AG09319 (cell line): Measurements from ENCODE around the gene NEUROG2.
A peak's percentile ranks its signal among the peaks of the same experiment; 100 is the strongest.
"Not testable (repeated sequence)": the region's sequence is repeated elsewhere in the genome, so short reads cannot be mapped to it uniquely, and the experiment has no call there.

Source experiments
- DNase-seq: peaks from one replicate; pipeline ENCODE4 v3.0.0-alpha.2; 2010; ENCODE audit warnings: low read depth; ENCODE audit errors: extremely low read depth
- TF ChIP-seq, protein P1 (sequence below): IDR thresholded peaks from 2 replicates; pipeline ENCODE4 v1.5.1; 2011; ENCODE audit warnings: low read depth, mild to moderate bottlenecking, inconsistent platforms, low read length, moderate library complexity

Gene NEUROG2

DNA sequence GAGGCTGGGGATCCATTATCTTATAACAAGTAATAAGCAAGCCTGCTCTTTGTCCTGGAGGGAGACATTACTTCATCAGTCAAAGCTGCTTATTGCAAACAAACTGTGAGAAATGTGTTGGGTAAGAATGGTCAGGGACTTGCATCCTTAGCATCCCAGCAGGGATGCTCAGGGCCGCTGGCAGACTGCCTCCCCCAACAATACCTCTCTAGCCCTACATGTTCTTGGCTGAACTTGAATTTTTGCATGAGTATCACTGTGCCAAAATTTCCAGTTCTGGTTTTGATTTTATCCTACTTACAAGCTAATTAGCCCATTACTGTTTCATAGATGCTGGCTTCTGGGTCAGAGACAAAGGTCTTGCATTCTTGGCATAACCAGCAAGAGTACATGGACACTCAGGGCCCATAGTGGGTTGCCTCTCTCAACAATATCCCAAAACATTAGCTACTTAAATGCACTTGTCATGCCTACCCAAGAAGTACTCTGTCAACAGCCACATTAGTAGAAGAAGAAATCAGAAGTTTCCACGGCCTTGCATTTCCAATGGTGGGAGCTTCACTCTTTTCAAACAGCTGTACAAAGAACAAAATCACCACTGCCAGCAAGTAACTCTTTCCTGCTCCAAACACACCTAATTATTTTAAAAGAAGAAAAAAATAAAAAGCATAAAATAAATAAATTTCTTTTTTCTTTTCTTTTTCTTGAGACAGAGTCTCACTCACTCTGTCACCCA is 41.9 kb upstream of the NEUROG2 start:
- TF ChIP-seq, protein P1, sequence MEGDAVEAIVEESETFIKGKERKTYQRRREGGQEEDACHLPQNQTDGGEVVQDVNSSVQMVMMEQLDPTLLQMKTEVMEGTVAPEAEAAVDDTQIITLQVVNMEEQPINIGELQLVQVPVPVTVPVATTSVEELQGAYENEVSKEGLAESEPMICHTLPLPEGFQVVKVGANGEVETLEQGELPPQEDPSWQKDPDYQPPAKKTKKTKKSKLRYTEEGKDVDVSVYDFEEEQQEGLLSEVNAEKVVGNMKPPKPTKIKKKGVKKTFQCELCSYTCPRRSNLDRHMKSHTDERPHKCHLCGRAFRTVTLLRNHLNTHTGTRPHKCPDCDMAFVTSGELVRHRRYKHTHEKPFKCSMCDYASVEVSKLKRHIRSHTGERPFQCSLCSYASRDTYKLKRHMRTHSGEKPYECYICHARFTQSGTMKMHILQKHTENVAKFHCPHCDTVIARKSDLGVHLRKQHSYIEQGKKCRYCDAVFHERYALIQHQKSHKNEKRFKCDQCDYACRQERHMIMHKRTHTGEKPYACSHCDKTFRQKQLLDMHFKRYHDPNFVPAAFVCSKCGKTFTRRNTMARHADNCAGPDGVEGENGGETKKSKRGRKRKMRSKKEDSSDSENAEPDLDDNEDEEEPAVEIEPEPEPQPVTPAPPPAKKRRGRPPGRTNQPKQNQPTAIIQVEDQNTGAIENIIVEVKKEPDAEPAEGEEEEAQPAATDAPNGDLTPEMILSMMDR, result no peak
- peak; percentile 68 for DNase-seq

DNA sequence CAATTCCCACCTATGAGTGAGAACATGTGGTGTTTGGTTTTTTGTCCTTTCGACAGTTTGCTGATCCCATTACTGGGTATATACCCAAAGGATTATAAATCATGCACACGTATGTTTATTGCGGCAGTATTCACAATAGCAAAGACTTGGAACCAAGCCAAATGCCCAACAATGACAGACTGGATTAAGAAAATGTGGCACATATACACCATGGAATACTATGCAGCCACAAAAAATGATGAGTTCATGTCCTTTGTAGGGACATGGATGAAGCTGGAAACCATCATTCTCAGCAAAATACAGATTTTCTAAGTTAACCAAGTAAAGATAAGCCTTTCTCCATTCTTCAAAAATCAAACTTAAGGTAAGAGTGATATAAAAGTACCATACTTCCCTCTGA is 38.3 kb upstream of the NEUROG2 start:
- not testable (repeated sequence) for DNase-seq

DNA sequence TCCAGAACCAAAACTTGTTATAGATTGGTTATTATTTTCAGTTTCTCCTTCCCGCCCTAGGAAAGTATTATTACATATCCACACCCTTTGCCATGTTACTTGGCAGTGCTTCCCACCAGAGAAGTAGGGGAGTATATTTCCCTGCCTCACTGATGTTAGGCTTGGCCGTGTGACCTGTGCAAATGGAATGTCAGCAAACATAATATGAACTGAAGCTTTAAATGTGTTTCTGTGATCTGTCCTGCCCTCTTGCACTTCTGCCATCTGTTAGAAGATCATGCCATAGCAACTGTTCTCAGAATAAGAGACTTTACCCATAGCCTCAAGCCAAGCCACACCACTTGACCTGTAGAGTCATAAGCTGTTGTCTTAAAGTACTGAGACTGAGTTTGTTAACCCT is 36.7 kb upstream of the NEUROG2 start:
- DNase-seq, result peak; percentile 12
- TF ChIP-seq, protein P1, result no peak

DNA sequence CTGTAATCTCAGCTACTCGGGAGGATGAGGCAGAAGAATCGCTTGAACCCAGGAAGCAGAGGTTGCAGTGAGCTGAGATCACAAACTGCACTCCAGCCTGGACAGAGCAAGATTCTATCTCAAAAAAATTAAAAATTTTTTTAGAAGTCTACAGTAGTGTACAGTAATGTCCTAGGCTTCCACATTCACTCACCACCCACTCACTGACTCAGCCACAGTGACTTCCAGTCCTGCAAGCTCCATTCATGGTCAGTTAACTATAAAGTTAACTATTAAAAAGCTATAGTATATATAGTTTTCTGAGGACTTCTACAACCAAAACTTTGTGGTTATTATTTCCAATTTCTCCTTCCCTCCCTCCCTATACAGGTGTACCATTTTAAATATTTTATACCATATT is 34.7 kb upstream of the NEUROG2 start:
- TF ChIP-seq, protein P1, result no peak
- DNase-seq, result no peak

DNA sequence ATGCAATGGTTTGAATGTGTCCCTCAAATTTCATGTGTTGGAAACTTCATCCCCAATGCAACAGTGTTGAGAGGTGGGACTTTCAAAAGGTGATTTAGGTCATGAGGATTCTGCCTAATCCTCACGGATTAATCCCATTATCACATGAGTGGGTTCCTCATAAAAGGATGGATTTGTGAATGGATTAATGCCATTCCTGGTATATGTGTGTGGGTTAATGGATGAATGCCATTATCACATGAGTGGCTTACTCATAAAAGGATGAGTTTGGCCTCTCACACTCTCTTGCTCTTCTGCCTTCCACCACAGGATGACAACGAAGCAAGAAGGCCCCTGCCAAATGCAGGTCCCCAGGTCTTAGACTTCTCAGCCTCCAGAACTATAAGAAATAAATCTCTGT is 30.5 kb upstream of the NEUROG2 start:
- no peak for DNase-seq
- TF ChIP-seq, protein P1, result no peak

DNA sequence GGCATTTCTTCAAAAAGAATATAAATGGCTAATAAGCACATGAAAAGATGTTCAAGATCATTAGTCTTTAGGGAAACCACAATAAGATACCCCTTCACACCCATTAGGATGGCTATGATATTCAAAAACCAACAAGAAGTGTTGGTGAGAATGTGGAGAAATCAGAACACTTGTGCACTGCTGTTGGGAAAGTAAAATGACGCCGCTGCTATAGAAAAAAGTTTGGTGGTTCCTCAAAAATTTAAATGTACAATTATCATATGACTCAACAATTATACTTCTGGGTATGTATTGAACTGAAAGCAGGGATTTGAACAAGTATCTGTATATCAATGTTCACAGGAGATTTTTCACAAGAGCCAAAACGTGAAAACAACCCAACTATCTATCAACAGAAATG is 29.4 kb upstream of the NEUROG2 start:
- DNase-seq, result no peak
- TF ChIP-seq, protein P1, result no peak

DNA sequence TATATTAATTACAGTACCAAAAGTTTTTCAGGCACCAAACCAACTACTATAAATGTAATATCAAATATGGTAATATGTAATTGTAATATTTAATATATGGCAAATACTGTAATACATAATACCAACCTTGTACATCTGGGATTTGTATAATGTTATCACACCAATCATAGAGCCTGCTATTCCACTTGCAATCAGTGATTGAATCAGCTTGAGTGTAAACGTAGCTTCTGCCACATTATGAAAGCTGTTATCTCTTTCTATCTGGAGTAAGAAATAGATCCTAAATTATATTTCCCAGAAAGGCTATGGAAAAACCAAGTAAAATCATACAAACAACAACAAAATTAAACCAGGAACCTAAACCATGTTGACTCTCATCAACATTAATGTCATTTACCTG is 24.7 kb upstream of the NEUROG2 start:
- TF ChIP-seq, protein P1, result no peak
- no peak for DNase-seq

DNA sequence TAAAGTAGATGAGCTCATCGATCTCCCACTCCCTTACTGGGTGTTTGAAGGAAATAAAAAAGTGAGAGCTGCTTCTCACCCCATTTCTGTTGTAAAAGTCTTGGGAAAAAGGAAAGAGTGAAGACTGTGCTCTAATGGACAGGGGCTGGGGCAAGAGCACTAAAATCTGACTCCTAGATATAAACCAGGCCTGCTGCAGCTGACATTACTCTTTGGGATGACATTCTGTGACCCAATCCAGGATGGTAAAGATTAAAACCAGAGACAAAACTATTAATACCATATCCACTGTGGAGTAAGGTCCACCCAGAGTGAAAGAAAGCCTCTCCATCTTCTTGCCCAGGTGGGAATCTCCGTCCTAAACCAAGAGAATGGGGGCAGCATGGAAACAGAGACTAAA is 20.1 kb upstream of the NEUROG2 start:
- DNase-seq, result no peak
- TF ChIP-seq, protein P1, result no peak
